HepG2 (cell line): ENCODE data around the gene KRTAP1-1.

Source experiments
- HNF1B ChIP-seq: sonication (generic); formaldehyde crosslinking; IDR thresholded peaks from 2 replicates; pipeline ENCODE4 v1.5.1; 2020; ENCODE audit warnings: mild to moderate bottlenecking, moderate library complexity, missing genetic modification reagents
- PREB ChIP-seq: sonication (generic); formaldehyde crosslinking; IDR thresholded peaks from 2 replicates; pipeline ENCODE4 v1.4.0; 2020; ENCODE audit warnings: missing genetic modification reagents
- SIN3A ChIP-seq: IDR thresholded peaks from 2 replicates; pipeline ENCODE4 v1.6.1; 2011; ENCODE audit warnings: low read depth, mild to moderate bottlenecking, control low read depth, low read length, borderline replicate concordance
- TCF7L2 ChIP-seq: IDR thresholded peaks from 2 replicates; pipeline ENCODE4 v1.6.1; 2011; ENCODE audit warnings: mild to moderate bottlenecking, low read depth, low read length, moderate library complexity
- ZFP91 ChIP-seq: sonication (generic); formaldehyde crosslinking; IDR thresholded peaks from 2 replicates; pipeline ENCODE4 v1.9.0; 2022; ENCODE audit warnings: missing genetic modification reagents, mild to moderate bottlenecking, borderline replicate concordance
- ZNF121 ChIP-seq: sonication (generic); formaldehyde crosslinking; IDR thresholded peaks from 2 replicates; pipeline ENCODE4 v1.5.0; 2020; ENCODE audit warnings: mild to moderate bottlenecking, missing genetic modification reagents
- ZNF232 ChIP-seq: sonication (generic); formaldehyde crosslinking; IDR thresholded peaks from 2 replicates; pipeline ENCODE4 v1.4.0; 2020; ENCODE audit warnings: missing genetic modification reagents, borderline replicate concordance
- ZNF839 ChIP-seq: sonication (generic); formaldehyde crosslinking; IDR thresholded peaks from 2 replicates; pipeline ENCODE4 v1.4.0; 2020; ENCODE audit warnings: missing genetic modification reagents, mild to moderate bottlenecking, borderline replicate concordance
- TF ChIP-seq, protein P1 (sequence below): sonication (generic); formaldehyde crosslinking; IDR thresholded peaks from 2 replicates; pipeline ENCODE4 v1.8.1; 2023; ENCODE audit warnings: missing genetic modification reagents, inconsistent platforms, borderline replicate concordance
- TF ChIP-seq, protein P2 (sequence below), 2 experiments: sonication (generic) in 1 of 2; formaldehyde crosslinking in 1 of 2; IDR thresholded peaks; 2 replicates each; pipeline versions ENCODE4 v1.5.1 to v1.6.1; 2011 to 2020; ENCODE audit warnings: borderline replicate concordance in 1 of 2, low read depth in 1 of 2, low read length in 1 of 2, mild to moderate bottlenecking in 1 of 2, missing genetic modification reagents in 1 of 2, moderate library complexity in 1 of 2
- TF ChIP-seq, protein P3 (sequence below): sonication (generic); formaldehyde crosslinking; IDR thresholded peaks from 2 replicates; pipeline ENCODE4 v1.5.1; 2020; ENCODE audit warnings: mild to moderate bottlenecking, missing genetic modification reagents

DNA sequence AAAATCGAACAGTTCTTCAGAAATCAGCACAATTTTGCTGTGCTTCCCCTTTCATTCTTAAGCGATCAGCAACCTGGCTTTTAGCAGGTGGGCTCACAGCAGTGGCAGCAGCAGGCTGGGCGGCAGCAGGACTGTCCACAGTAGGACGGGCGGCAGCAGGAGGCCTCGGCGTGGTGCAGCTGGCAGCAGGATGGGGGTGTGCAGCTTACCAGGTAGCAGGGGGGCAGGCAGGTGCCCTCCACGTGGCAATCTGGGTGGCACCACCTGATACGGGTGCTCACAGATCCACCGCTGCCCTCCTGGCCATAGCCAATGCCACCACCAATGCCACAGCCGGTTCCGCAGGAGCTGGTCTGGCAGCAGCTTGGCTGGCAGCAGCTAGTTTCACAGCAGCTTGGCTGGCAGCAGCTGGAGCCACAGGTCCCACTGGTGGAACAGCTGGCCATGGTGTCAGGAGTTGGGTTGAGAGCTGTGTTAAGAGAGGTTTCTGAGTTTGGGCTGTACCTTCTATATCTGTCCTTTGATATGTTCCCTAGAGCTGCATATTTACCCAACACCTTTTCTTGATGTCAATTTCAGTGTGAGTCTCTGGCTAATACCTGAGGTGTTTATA, 11.5 kb downstream of the KRTAP1-1 start, which contains the start of gene KRTAP1-4:
- no peak for TF ChIP-seq ZNF121 (CRISPR knock-in tag)
- no peak for TF ChIP-seq PREB (CRISPR knock-in tag)
- TF ChIP-seq, protein P1, sequence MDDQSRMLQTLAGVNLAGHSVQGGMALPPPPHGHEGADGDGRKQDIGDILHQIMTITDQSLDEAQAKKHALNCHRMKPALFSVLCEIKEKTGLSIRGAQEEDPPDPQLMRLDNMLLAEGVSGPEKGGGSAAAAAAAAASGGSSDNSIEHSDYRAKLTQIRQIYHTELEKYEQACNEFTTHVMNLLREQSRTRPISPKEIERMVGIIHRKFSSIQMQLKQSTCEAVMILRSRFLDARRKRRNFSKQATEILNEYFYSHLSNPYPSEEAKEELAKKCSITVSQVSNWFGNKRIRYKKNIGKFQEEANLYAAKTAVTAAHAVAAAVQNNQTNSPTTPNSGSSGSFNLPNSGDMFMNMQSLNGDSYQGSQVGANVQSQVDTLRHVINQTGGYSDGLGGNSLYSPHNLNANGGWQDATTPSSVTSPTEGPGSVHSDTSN = no peak
- TF ChIP-seq, protein P2, sequence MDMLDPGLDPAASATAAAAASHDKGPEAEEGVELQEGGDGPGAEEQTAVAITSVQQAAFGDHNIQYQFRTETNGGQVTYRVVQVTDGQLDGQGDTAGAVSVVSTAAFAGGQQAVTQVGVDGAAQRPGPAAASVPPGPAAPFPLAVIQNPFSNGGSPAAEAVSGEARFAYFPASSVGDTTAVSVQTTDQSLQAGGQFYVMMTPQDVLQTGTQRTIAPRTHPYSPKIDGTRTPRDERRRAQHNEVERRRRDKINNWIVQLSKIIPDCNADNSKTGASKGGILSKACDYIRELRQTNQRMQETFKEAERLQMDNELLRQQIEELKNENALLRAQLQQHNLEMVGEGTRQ (IDR thresholded peaks at IDR 0.05; ENCODE audit: low read depth, low read length) = no peak
- TF ChIP-seq, protein P2 (CRISPR knock-in tag; IDR thresholded peaks at IDR 0.05; ENCODE audit: borderline replicate concordance) = no peak
- no peak for TF ChIP-seq TCF7L2
- TF ChIP-seq HNF1B = no peak
- TF ChIP-seq, protein P3, sequence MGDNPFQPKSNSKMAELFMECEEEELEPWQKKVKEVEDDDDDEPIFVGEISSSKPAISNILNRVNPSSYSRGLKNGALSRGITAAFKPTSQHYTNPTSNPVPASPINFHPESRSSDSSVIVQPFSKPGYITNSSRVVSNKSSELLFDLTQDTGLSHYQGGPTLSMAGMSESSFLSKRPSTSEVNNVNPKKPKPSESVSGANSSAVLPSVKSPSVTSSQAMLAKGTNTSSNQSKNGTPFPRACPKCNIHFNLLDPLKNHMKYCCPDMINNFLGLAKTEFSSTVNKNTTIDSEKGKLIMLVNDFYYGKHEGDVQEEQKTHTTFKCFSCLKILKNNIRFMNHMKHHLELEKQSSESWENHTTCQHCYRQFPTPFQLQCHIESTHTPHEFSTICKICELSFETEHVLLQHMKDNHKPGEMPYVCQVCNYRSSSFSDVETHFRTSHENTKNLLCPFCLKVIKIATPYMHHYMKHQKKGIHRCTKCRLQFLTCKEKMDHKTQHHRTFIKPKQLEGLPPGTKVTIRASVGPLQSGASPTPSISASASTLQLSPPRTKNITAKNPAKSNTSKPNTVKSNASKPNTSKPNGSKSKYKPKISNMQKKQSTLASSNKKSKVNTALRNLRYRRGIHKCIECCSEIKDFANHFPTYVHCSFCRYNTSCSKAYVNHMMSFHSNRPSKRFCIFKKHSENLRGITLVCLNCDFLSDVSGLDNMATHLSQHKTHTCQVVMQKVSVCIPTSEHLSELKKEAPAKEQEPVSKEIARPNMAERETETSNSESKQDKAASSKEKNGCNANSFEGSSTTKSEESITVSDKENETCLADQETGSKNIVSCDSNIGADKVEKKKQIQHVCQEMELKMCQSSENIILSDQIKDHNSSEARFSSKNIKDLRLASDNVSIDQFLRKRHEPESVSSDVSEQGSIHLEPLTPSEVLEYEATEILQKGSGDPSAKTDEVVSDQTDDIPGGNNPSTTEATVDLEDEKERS (CRISPR knock-in tag) = no peak
- no peak for TF ChIP-seq ZFP91 (CRISPR knock-in tag)
- TF ChIP-seq ZNF232 (CRISPR knock-in tag) = no peak
- no peak for TF ChIP-seq SIN3A
- TF ChIP-seq ZNF839 (CRISPR knock-in tag) = no peak
